ENCODE data around the gene ALG12.

The ALG12 gene

GRCh38 chr22:49956914-49957825 lies 38.9 kb upstream of the ALG12 start:
- H3K4me1 ChIP-seq (ENCODE audit: control insufficient read depth in 2 of 2, insufficient read depth in 1 of 2, low read depth in 1 of 2, low read length in 2 of 2) = peaks cover 14 to 24% of the 10 kb centered on the region in 2 donors
- no peaks in the 10 kb centered on the region for H3K9me3 ChIP-seq (replicated peaks in 1 of 2; ENCODE audit: control insufficient read depth in 2 of 2, insufficient read depth in 1 of 2, low read depth in 1 of 2, low read length in 2 of 2)

GRCh38 chr22:49956418-49956770 lies 38.2 kb upstream of the ALG12 start:
- Histone ChIP-seq H3K4me1 (ENCODE audit: control insufficient read depth in 2 of 2, insufficient read depth in 1 of 2, low read depth in 1 of 2, low read length in 2 of 2) (peaks cover 21 to 32% of the 10 kb centered on the region in 2 donors), H3K23ac (ENCODE audit: low read depth, low read length, poor library complexity) (no peak overlapping the region), H3K9me3 (replicated peaks in 1 of 2; ENCODE audit: control insufficient read depth in 2 of 2, insufficient read depth in 1 of 2, low read depth in 1 of 2, low read length in 2 of 2) (no peaks in the 10 kb centered on the region), H3K36me3 (replicated peaks in 1 of 2; ENCODE audit: control insufficient read depth in 2 of 2, insufficient read depth in 2 of 2, low read length in 2 of 2) (no peaks in the 10 kb centered on the region), H3K14ac (ENCODE audit: low read length) (no peak overlapping the region), H3K18ac (ENCODE audit: low read length) (peak overlapping the region; percentile 71), H3K4me2 (ENCODE audit: insufficient read depth, low read length, poor library complexity, severe bottlenecking) (no peak overlapping the region), H2BK15ac (ENCODE audit: low read length) (peak overlapping the region; percentile 98), H3K79me1 (ENCODE audit: low read depth, low read length) (peaks cover 10% of the 10 kb centered on the region), H4K91ac (ENCODE audit: low read depth, low read length, poor library complexity) (peak overlapping the region; percentile 53), H3K4ac (ENCODE audit: low read length) (no peak overlapping the region), H4K8ac (ENCODE audit: low read depth, low read length) (no peak overlapping the region), H2BK120ac (ENCODE audit: low read depth, low read length) (peak overlapping the region; percentile 47), H3K4me3 (ENCODE audit: low read length in 2 of 2) (no peak overlapping the region), H3K9ac (ENCODE audit: low read depth, low read length, poor library complexity) (no peak overlapping the region), H2BK5ac (ENCODE audit: low read length) (peak overlapping the region; percentile 53), H3K27me3 (ENCODE audit: control insufficient read depth in 3 of 3, insufficient read depth in 3 of 3, low read depth in 1 of 3, low read length in 3 of 3) (peaks cover 0 to 7% (median 0%) of the 10 kb centered on the region in 3 experiments), H2BK12ac (ENCODE audit: low read length) (peak overlapping the region; percentile 94), H2AK5ac (ENCODE audit: low read depth, low read length) (peak overlapping the region; percentile 82), H2AFZ (ENCODE audit: low read length) (no peak overlapping the region), H3K27ac (replicated peaks; ENCODE audit: low read length) (no peak overlapping the region)
- no CpG with 5 or more reads among the region's 15 CpGs for WGBS, 2 donors (ENCODE audit: extremely low coverage in 2 of 2, insufficient read length in 2 of 2, insufficient replicate concordance in 1 of 2)
- no peak for DNase-seq (ENCODE audit: low spot score)

More at GRCh38 chr22:49956914-49957825, 38.9 kb upstream of the ALG12 start:
- Histone ChIP-seq H3K4ac (ENCODE audit: low read length) (no peak overlapping the region), H2AK5ac (ENCODE audit: low read depth, low read length) (peak overlapping the region; percentile 82), H3K27me3 (ENCODE audit: control insufficient read depth in 3 of 3, insufficient read depth in 3 of 3, low read depth in 1 of 3, low read length in 3 of 3) (peaks cover 0 to 7% (median 2%) of the 10 kb centered on the region in 3 experiments), H2AFZ (ENCODE audit: low read length) (no peak overlapping the region), H2BK15ac (ENCODE audit: low read length) (peak overlapping the region; percentile 98), H3K4me3 (ENCODE audit: low read length in 2 of 2) (no peak overlapping the region), H2BK120ac (ENCODE audit: low read depth, low read length) (peak overlapping the region; percentile 47), H2BK5ac (ENCODE audit: low read length) (no peak overlapping the region), H3K23ac (ENCODE audit: low read depth, low read length, poor library complexity) (no peak overlapping the region), H2BK12ac (ENCODE audit: low read length) (peak overlapping the region; percentile 73), H4K8ac (ENCODE audit: low read depth, low read length) (peak overlapping the region; percentile 43), H3K4me2 (ENCODE audit: insufficient read depth, low read length, poor library complexity, severe bottlenecking) (no peak overlapping the region), H3K9ac (ENCODE audit: low read depth, low read length, poor library complexity) (peak overlapping the region; percentile 44), H3K79me1 (ENCODE audit: low read depth, low read length) (peaks cover 15% of the 10 kb centered on the region), H3K27ac (replicated peaks; ENCODE audit: low read length) (no peak overlapping the region), H4K91ac (ENCODE audit: low read depth, low read length, poor library complexity) (no peak overlapping the region), H3K36me3 (replicated peaks in 1 of 2; ENCODE audit: control insufficient read depth in 2 of 2, insufficient read depth in 2 of 2, low read length in 2 of 2) (peaks cover 0 to 5% of the 10 kb centered on the region in 2 donors), H3K14ac (ENCODE audit: low read length) (no peak overlapping the region), H3K18ac (ENCODE audit: low read length) (peak overlapping the region; percentile 83)
- WGBS, 2 donors (ENCODE audit: extremely low coverage in 2 of 2, insufficient read length in 2 of 2, insufficient replicate concordance in 1 of 2) = no CpG with 5 or more reads among the region's 20 CpGs
- DNase-seq (ENCODE audit: low spot score) = no peak

GRCh38 chr22:49955581-49956417 lies 37.6 kb upstream of the ALG12 start:
- no peak for DNase-seq (ENCODE audit: low spot score)
- peak overlapping the region; percentile 56 for H3K14ac ChIP-seq (ENCODE audit: low read length)
- no peak overlapping the region for H3K27ac ChIP-seq (replicated peaks; ENCODE audit: low read length)
- peak overlapping the region; percentile 43 for H3K23ac ChIP-seq (ENCODE audit: low read depth, low read length, poor library complexity)
- H2AFZ ChIP-seq (ENCODE audit: low read length) = no peak overlapping the region
- no peaks in the 10 kb centered on the region for H3K9me3 ChIP-seq (replicated peaks in 1 of 2; ENCODE audit: control insufficient read depth in 2 of 2, insufficient read depth in 1 of 2, low read depth in 1 of 2, low read length in 2 of 2)
- H4K91ac ChIP-seq (ENCODE audit: low read depth, low read length, poor library complexity) = no peak overlapping the region
- peak overlapping the region; percentile 37 for H3K4ac ChIP-seq (ENCODE audit: low read length)
- no peak overlapping the region for H4K8ac ChIP-seq (ENCODE audit: low read depth, low read length)
- peak overlapping the region; percentile 98 for H2BK15ac ChIP-seq (ENCODE audit: low read length)
- peak overlapping the region; percentile 87 for H3K18ac ChIP-seq (ENCODE audit: low read length)
- H3K9ac ChIP-seq (ENCODE audit: low read depth, low read length, poor library complexity) = no peak overlapping the region
- H2BK5ac ChIP-seq (ENCODE audit: low read length) = peak overlapping the region; percentile 53
- no peaks in the 10 kb centered on the region for H3K36me3 ChIP-seq (replicated peaks in 1 of 2; ENCODE audit: control insufficient read depth in 2 of 2, insufficient read depth in 2 of 2, low read length in 2 of 2)
- H2BK120ac ChIP-seq (ENCODE audit: low read depth, low read length) = peak overlapping the region; percentile 61
- H3K4me2 ChIP-seq (ENCODE audit: insufficient read depth, low read length, poor library complexity, severe bottlenecking) = no peak overlapping the region
- WGBS, 2 donors (ENCODE audit: extremely low coverage in 2 of 2, insufficient read length in 2 of 2, insufficient replicate concordance in 1 of 2) = no CpG with 5 or more reads among the region's 22 CpGs
- H3K79me1 ChIP-seq (ENCODE audit: low read depth, low read length) = peaks cover 4% of the 10 kb centered on the region
- H3K4me3 ChIP-seq (ENCODE audit: low read length in 2 of 2) = no peak overlapping the region
- peak overlapping the region; percentile 82 for H2AK5ac ChIP-seq (ENCODE audit: low read depth, low read length)
- peaks cover 0 to 7% (median 0%) of the 10 kb centered on the region in 3 experiments for H3K27me3 ChIP-seq (ENCODE audit: control insufficient read depth in 3 of 3, insufficient read depth in 3 of 3, low read depth in 1 of 3, low read length in 3 of 3)
- H3K4me1 ChIP-seq (ENCODE audit: control insufficient read depth in 2 of 2, insufficient read depth in 1 of 2, low read depth in 1 of 2, low read length in 2 of 2) = peaks cover 26 to 38% of the 10 kb centered on the region in 2 donors
- H2BK12ac ChIP-seq (ENCODE audit: low read length) = peak overlapping the region; percentile 94
